ENCODE results near the gene PCMTD2.

The PCMTD2 gene

GRCh38 chr20:64256282-64256935 is 861 bp downstream of the PCMTD2 start:
- no peak for DNase-seq (ENCODE audit: low read depth, low spot score)

DNA sequence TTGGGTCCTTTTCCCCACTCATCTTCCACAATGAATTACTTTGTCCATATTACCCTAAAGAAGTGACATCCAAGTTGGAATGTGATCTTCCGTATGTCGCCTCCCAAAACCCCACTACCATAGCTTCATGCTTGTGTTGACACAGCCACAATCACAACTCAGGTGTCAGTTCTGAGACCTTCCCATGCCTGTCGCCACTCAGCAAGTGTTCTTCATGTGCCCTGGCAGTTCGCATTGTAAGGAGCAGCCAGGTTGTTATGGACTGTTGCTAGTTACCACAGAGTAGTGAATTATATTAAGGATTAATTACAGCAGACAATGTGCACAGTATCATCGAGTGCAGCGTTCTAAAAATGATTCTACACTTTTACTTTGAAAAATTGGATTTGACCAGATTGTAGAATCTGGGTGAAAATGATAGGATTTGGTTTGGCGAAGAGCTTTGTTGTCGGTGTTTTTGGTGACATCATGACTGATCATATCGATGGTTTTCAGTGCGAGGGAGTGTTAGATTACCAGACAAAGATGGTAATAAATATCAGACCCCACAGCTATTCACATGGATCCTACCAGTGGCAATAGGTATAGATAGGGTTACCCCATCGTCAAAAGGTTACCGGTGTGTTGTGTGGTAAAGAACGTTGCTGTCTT is 1.7 kb downstream of the PCMTD2 start:
- DNase-seq (ENCODE audit: low read depth, low spot score) = no peak

- no peak for DNase-seq (ENCODE audit: low read depth, low spot score)
Observed at GRCh38 chr20:64258071-64258823, 2.7 kb downstream of the PCMTD2 start.

- DNase-seq (ENCODE audit: low read depth, low spot score) = peak; percentile 12
Observed at GRCh38 chr20:64260239-64260638, 4.7 kb downstream of the PCMTD2 start.

GRCh38 chr20:64261138-64261537 is 5.6 kb downstream of the PCMTD2 start:
- peak; percentile 90 for DNase-seq (ENCODE audit: low read depth, low spot score)

GRCh38 chr20:64264091-64264490 is 8.5 kb downstream of the PCMTD2 start:
- DNase-seq (ENCODE audit: low read depth, low spot score) = no peak

DNA sequence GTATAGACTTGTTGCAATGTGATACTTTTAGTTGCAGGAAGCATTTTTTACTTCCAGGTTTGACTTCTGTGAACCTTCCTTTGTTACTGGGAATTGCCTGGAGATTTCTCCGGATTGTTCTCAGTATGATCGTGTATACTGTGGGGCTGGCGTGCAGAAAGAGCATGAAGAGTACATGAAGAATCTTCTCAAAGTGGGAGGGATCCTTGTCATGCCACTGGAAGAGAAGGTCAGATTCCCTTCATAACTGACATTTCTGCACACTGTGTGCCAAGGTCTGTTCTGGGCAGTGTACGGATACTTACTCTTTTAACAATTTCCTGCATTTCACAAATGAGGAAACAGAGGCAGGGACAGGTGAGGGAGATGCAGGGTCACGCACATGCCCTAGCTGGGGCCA is 9.7 kb downstream of the PCMTD2 start:
- no peak for DNase-seq (ENCODE audit: low read depth, low spot score)

GRCh38 chr20:64266988-64267387 is 11.4 kb downstream of the PCMTD2 start:
- DNase-seq (ENCODE audit: low read depth, low spot score) = no peak

DNA sequence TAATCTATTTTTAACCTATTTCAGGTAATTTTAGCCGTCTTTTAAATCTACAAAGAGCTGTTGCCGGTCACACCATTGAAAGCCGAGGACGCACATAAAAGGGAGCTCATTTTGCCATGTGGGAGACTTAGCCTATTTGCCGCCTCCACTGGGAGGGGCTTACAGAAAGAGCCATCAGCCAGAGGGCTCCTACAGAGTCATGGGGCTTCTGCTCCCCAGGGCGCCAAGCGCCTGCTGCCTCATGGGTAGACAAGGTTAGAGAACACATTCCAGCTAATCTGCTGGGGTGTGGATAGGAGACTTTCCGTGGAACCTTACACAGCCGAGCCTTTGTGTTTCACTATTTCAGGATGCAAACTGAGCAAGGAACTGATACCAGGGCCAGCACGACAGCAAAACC is 12.6 kb downstream of the PCMTD2 start:
- DNase-seq (ENCODE audit: low read depth, low spot score) = peak; percentile 50

DNA sequence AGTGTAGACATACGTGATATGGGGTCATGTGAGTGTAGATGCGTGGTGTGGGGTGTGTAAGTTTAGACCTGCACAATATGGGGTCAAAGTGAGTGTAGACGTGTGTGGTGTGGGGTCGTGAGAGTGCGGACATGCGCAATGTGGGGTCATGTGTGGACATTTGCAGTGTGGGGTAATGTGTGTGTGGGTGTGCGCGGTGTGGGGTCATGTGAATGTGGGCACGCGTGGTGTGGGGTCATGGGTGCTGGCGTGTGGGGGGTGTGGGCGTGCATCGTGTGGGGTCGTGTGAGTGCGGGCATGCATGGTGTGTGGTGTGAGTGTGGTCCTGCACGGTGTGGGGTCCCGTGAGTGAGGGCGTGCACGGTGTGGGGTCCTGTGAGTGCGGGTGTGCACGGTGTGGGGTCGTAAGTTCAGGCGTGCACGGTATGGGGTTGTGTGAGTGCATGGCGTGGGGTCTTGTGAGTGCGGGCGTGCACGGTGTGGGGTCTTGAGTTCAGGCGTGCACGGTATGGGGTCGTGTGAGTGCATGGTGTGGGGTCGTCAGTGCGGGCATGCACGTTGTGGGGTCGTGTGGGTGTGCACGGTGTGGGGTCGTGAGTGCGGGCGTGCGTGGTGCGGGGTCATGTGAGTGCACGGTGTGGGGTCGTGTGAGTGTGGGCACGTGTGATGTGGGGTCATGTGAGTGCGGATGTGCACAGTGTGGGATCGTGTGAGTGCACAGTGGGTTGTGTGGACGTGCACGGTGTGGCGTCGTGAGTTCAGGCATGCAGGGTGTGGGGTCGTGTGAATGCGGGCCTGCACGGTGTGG is 14.3 kb downstream of the PCMTD2 start:
- no peak for DNase-seq (ENCODE audit: low read depth, low spot score)

DNA sequence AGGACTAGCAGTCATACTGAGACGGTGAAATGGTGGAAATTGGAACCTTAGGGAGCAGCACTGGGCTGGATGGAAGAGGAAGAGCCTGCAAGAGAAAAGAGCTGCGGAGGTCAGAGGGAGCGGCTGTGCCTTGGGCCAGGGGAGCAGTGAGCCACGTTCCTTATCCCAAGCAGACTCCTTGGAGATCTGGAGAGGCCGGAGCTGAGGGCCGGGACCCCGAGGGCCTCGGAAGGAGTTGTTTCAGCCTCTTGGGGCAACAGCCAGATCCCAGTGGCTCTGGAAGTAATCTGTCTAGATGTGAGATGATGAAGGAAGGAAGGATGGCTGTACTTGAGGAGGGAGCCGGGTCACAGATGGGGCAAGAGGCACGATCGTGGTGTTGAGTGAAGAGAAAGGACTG is 16.1 kb downstream of the PCMTD2 start:
- DNase-seq (ENCODE audit: low read depth, low spot score) = no peak

DNA sequence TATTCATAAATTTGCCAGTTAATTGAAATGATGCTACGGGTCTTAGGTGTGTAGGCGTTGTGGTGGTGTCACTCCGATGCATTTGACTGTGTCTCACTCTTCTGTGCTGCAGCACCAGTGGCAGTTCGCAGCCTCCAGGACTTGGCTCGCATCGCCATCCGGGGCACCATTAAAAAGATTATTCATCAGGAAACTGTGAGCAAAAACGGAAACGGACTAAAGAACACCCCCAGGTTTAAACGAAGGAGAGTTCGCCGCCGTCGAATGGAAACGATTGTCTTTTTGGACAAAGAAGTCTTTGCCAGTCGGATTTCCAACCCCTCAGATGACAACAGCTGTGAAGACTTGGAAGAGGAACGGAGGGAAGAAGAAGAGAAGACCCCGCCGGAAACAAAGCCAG is 17.6 kb downstream of the PCMTD2 start:
- no peak for DNase-seq (ENCODE audit: low read depth, low spot score)

- DNase-seq (ENCODE audit: low read depth, low spot score) = no peak
Observed at GRCh38 chr20:64276817-64277216, 21.3 kb downstream of the PCMTD2 start.

- no peak for DNase-seq (ENCODE audit: low read depth, low spot score)
Observed at GRCh38 chr20:64277571-64278316, 22.2 kb downstream of the PCMTD2 start.

DNA sequence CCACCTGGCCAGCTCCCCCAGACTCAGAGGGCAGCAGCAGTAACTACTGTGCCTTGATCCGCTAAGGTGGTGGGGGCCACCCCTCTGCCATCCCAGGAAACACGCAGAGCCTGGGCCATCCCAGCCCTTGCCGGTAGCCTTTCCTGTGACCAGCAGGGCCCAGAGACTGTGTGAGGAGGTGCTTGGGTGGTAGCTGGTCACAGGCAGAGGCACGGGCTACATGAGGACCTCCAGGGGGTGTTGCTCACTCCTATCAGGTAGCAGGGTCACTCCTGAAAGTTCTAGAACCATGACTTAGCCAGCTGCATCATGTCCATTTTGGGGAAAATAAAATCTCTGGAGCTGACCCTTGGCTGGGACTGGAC is 22.8 kb downstream of the PCMTD2 start:
- DNase-seq (ENCODE audit: low read depth, low spot score) = no peak

- DNase-seq (ENCODE audit: low read depth, low spot score) = no peak
Observed at GRCh38 chr20:64279826-64280459, 24.4 kb downstream of the PCMTD2 start.

DNA sequence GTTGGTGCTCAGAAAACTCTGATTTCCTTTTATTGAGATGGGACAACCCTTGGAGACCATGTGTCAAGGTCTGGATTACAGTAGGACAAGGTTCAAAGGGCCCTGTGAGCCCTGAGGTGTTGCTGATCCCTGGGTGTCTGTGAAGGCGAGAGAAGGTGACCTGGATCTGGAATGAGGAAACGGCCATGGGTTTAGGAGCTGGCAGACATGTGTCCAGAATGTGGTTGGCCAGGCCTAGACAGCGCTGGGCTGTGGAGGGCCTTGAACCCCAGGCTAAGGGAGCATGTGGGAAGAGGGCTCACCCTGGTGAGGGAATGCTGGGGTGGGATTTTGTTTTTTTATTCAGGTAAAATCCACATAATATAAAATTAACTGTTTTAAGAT is 24.9 kb downstream of the PCMTD2 start:
- no peak for DNase-seq (ENCODE audit: low read depth, low spot score)

- no peak for DNase-seq (ENCODE audit: low read depth, low spot score)
Observed at GRCh38 chr20:64283646-64284045, 28.1 kb downstream of the PCMTD2 start.

GRCh38 chr20:64285579-64286446 is 30.3 kb downstream of the PCMTD2 start:
- DNase-seq (ENCODE audit: low read depth, low spot score) = peak; percentile 77
